Endothelial cell of umbilical vein (primary cell): ENCODE measurements around the gene TBCD. TPM values are rescaled to one million over a fixed set of nuclear protein-coding genes. Genes with fewer than 3 reads are reported as not detected.

Experiments
- BruUV-seq: library from RNA; stranded (reverse); fragments of 400-500 nt; replicated peaks from 2 replicates; lab custom pipeline; 2021; lab: Mats Ljungman, UMichigan
- CTCF ChIA-PET: fragments of 300-600, 350-600 bp; sonication (Branson Sonifier 250); formaldehyde crosslinking; loops from one replicate; lab custom pipeline; 2021; ENCODE audit warnings: antibody characterized with exemption, inconsistent platforms; lab: Charles Lee
- POLR2A ChIA-PET: fragments of 300-600, 350-600 bp; sonication (Branson Sonifier 250); formaldehyde crosslinking; loops from one replicate; lab custom pipeline; 2021; ENCODE audit warnings: antibody characterized with exemption, inconsistent platforms; lab: Charles Lee
- DNase-seq: peaks from one replicate; pipeline ENCODE4 v3.0.0-alpha.2; 2011; ENCODE audit warnings: low read depth, low spot score
- FAIRE-seq: peaks from 2 replicates; lab custom pipeline; 2011; peaks lifted over from hg19 to GRCh38; lab: Jason Lieb, UNC
- H2AFZ ChIP-seq: 2 replicates; pipeline ENCODE4 v1.6.0; 2012; ENCODE audit warnings: low read depth, low read length, control low read depth, inconsistent platforms
- H3K27ac ChIP-seq: 2 replicates; pipeline ENCODE4 v1.5.1; 2011; ENCODE audit warnings: low read depth, mild to moderate bottlenecking, control low read depth, low read length, moderate library complexity; ENCODE audit not compliant: insufficient read depth
- H3K27me3 ChIP-seq, 2 experiments: 2 replicates each; pipeline versions ENCODE4 v1.6.0 to v1.6.1; 2011; ENCODE audit warnings: low read length in 2 of 2, mixed read lengths in 1 of 2; ENCODE audit not compliant: control insufficient read depth in 2 of 2, insufficient read depth in 2 of 2
- H3K36me3 ChIP-seq, 2 experiments: 2 replicates in 1 of 2; 3 replicates in 1 of 2; pipeline ENCODE4 v1.5.1; 2011; ENCODE audit warnings: low read length in 2 of 2, mild to moderate bottlenecking in 1 of 2, moderate library complexity in 1 of 2; ENCODE audit not compliant: control insufficient read depth in 2 of 2, insufficient read depth in 2 of 2; ENCODE audit errors: extremely low read depth in 1 of 2
- H3K4me1 ChIP-seq: 3 replicates; pipeline ENCODE4 v1.5.1; 2011; ENCODE audit warnings: mild to moderate bottlenecking, low read length; ENCODE audit not compliant: control insufficient read depth, insufficient read depth; ENCODE audit errors: extremely low read depth
- H3K4me2 ChIP-seq: 2 replicates; pipeline ENCODE4 v1.6.1; 2011; ENCODE audit warnings: low read length, control low read depth, mixed read lengths; ENCODE audit not compliant: insufficient read depth
- H3K4me3 ChIP-seq, 3 experiments: fragments of 200-600 bp in 1 of 3; sonication (generic), shearing (Covaris generic) in 1 of 3; replicated peaks in 1 of 3; 2 replicates each; pipeline ENCODE4 v1.5.1; 2011 to 2016; ENCODE audit warnings: control low read depth in 3 of 3, low read length in 3 of 3, mild to moderate bottlenecking in 2 of 3, inconsistent platforms in 1 of 3, low read depth in 1 of 3, moderate library complexity in 1 of 3; ENCODE audit not compliant: insufficient read depth in 1 of 3
- H3K79me2 ChIP-seq: 2 replicates; pipeline ENCODE4 v1.6.0; 2012; ENCODE audit warnings: low read length, inconsistent platforms; ENCODE audit not compliant: control insufficient read depth, insufficient read depth
- H3K9ac ChIP-seq: replicated peaks from 2 replicates; pipeline ENCODE3; 2011; ENCODE audit warnings: low read length, control low read depth; ENCODE audit not compliant: insufficient read depth; ENCODE audit errors: extremely low read depth
- H3K9me1 ChIP-seq: replicated peaks from 3 replicates; pipeline ENCODE4 v1.6.0; 2011; ENCODE audit warnings: mild to moderate bottlenecking, low read length; ENCODE audit not compliant: control insufficient read depth, insufficient read depth; ENCODE audit errors: extremely low read depth
- H3K9me3 ChIP-seq: replicated peaks from 2 replicates; pipeline ENCODE4 v1.5.1; 2012; ENCODE audit warnings: low read length, inconsistent platforms; ENCODE audit not compliant: control insufficient read depth, insufficient read depth
- H4K20me1 ChIP-seq: replicated peaks from 2 replicates; pipeline ENCODE3; 2011; ENCODE audit warnings: mild to moderate bottlenecking, low read length; ENCODE audit not compliant: control insufficient read depth, insufficient read depth; ENCODE audit errors: extremely low read depth
- CTCF ChIP-seq, 2 donors: IDR thresholded peaks; 1 replicate in 1 of 2; 2 replicates in 1 of 2; pipeline ENCODE4 v1.5.1; 2011; ENCODE audit warnings: low read length in 2 of 2, mild to moderate bottlenecking in 2 of 2, moderate library complexity in 2 of 2, control low read depth in 1 of 2, inconsistent platforms in 1 of 2, low read depth in 1 of 2; ENCODE audit not compliant: insufficient read depth in 1 of 2; ENCODE audit errors: extremely low read depth in 1 of 2
- EZH2 ChIP-seq: IDR thresholded peaks from 2 replicates; pipeline ENCODE4 v1.6.1; 2012; ENCODE audit warnings: borderline replicate concordance, low read depth, mild to moderate bottlenecking, moderate library complexity, low read length, inconsistent platforms; ENCODE audit not compliant: severe bottlenecking
- FOS ChIP-seq: IDR thresholded peaks from 2 replicates; pipeline ENCODE4 v1.6.1; 2011; ENCODE audit warnings: mild to moderate bottlenecking, low read length, moderate library complexity, borderline replicate concordance; ENCODE audit not compliant: insufficient read depth
- GATA2 ChIP-seq: IDR thresholded peaks from 2 replicates; pipeline ENCODE4 v1.7.0; 2011; ENCODE audit warnings: low read depth, mild to moderate bottlenecking, moderate library complexity, mixed read lengths, low read length; ENCODE audit not compliant: insufficient read length, insufficient read depth
- JUN ChIP-seq: IDR thresholded peaks from 2 replicates; pipeline ENCODE4 v1.6.1; 2011; ENCODE audit warnings: borderline replicate concordance, low read depth; ENCODE audit not compliant: insufficient read length, insufficient read depth
- MAX ChIP-seq: IDR thresholded peaks from 2 replicates; pipeline ENCODE4 v1.6.1; 2011; ENCODE audit not compliant: insufficient read depth, insufficient read length
- MYC ChIP-seq: IDR thresholded peaks from one replicate; pipeline ENCODE4 v1.6.1; 2011; ENCODE audit warnings: mild to moderate bottlenecking, low read depth, low read length
- POLR2A ChIP-seq: IDR thresholded peaks from 2 replicates; pipeline ENCODE4 v1.6.1; 2012; ENCODE audit warnings: low read depth, mild to moderate bottlenecking, control low read depth, low read length
- POLR2AphosphoS5 ChIP-seq: IDR thresholded peaks from 2 replicates; pipeline ENCODE4 v1.6.1; 2012; ENCODE audit warnings: low read depth, mild to moderate bottlenecking, control low read depth, low read length, moderate library complexity; ENCODE audit not compliant: insufficient read depth
- dilution Hi-C: fragments of 300-500 bp; cut with MboI; formaldehyde crosslinking; loops from one replicate; pipeline ENCODE4 v1.15.0; 2019; ENCODE audit warnings: low sequenced_read_pairs; ENCODE audit not compliant: extremely low pct_ligation_motif_present
- intact Hi-C: fragments of 100-400 bp; cut with micrococcal nuclease; formaldehyde crosslinking; loops from one replicate; pipeline ENCODE4 v1.10.0; 2022
- polyA plus RNA-seq, 4 experiments: library from polyadenylated mRNA; depleted of rRNA in 3 of 4; stranded (reverse) in 3 of 4; unstranded in 1 of 4; fragments of >200 nt; gene quantifications; 2 replicates each; pipeline versions ENCODE4 v1.2.1 to v1.2.3, GENCODE V29; 2011 to 2012; ENCODE audit warnings: missing spikeins in 1 of 4
- total RNA-seq: library from RNA; stranded (reverse); gene quantifications from 2 replicates; pipeline ENCODE4 v1.2.3, GENCODE V29; 2021

TBCD gene
- total and polyA plus RNA-seq, 2 donors (not counting 3 experiments of a cell fraction or from before 2014, with no cell fraction given), result 121 to 145 TPM

- Histone ChIP-seq H3K36me3 (peaks cover 0 to 37% of the 10 kb centered on the region in 2 experiments), H2AFZ (no peak overlapping the region), H3K4me3 (no peak overlapping the region), H3K9ac (no peak overlapping the region), H3K27me3 (no peaks in the 10 kb centered on the region), H4K20me1 (no peaks in the 10 kb centered on the region), H3K9me1 (no peaks in the 10 kb centered on the region), H3K4me1 (no peaks in the 10 kb centered on the region), H3K79me2 (no peaks in the 10 kb centered on the region), H3K4me2 (no peak overlapping the region), H3K27ac (no peak overlapping the region), H3K9me3 (no peaks in the 10 kb centered on the region)
- dilution Hi-C loops (no loop called here), intact Hi-C loops (no loop called here)
- CTCF ChIA-PET, result interaction anchor here (1.0 kb wide), 1 partner anchor 10 kb away, joined by 3 read pairs; no protein-coding TSS in a partner anchor
- TF ChIP-seq EZH2 (no peak), GATA2 (no peak), CTCF (IDR thresholded peaks at IDR 0.05; ENCODE audit: extremely low read depth in 1 of 2, insufficient read depth in 1 of 2, low read depth in 1 of 2, low read length in 2 of 2) (no peak), FOS (no peak), MYC (no peak), POLR2A (no peak), JUN (no peak), POLR2AphosphoS5 (no peak), MAX (no peak)
- POLR2A ChIA-PET, result no interaction called here
- no TSS peak for BruUV-seq
- no peak for FAIRE-seq
- DNase-seq, result no peak
Observed at GRCh38 chr17:82942166-82943130, 190.6 kb downstream of the TBCD start.
